Vagina (tissue), 2 donors: ENCODE results near the gene ENTPD2. TPM values are rescaled to one million over a fixed set of nuclear protein-coding genes. Genes with fewer than 3 reads are reported as not detected.

Experiments
- DNase-seq, 2 donors: peaks; one replicate each; pipeline ENCODE4 v3.0.0-alpha.2; 2017; ENCODE audit errors: extremely low spot score in 2 of 2
- H3K27ac ChIP-seq: fragments of 200-600 bp; sonication (generic); one replicate; pipeline ENCODE4 v1.5.1; 2019
- H3K27me3 ChIP-seq: fragments of 200-600 bp; sonication (generic); one replicate; pipeline ENCODE4 v1.5.1; 2019
- H3K36me3 ChIP-seq, 2 donors: fragments of 200-600 bp; sonication (generic); one replicate each; pipeline ENCODE4 v1.5.1; 2017 to 2019
- H3K4me1 ChIP-seq: fragments of 200-600 bp; sonication (generic); one replicate; pipeline ENCODE4 v1.5.1; 2019
- H3K4me3 ChIP-seq, 2 donors: fragments of 200-600 bp; sonication (generic); 1 replicate in 1 of 2; 2 replicates in 1 of 2; pipeline ENCODE4 v1.5.1; 2016 to 2019
- H3K9me3 ChIP-seq: fragments of 200-600 bp; sonication (generic); one replicate; pipeline ENCODE4 v1.5.1; 2019
- POLR2A ChIP-seq, 2 donors: fragments of 450-650 bp; IDR thresholded peaks; one replicate each; pipeline ENCODE4 v1.6.1; 2017; ENCODE audit warnings: antibody characterized with exemption in 2 of 2, mild to moderate bottlenecking in 2 of 2, moderate library complexity in 2 of 2
- POLR2AphosphoS5 ChIP-seq, 2 donors: sonication (generic); formaldehyde crosslinking; IDR thresholded peaks; one replicate each; pipeline ENCODE4 v1.9.0; 2017; ENCODE audit warnings: antibody characterized with exemption in 2 of 2, mild to moderate bottlenecking in 2 of 2, low read depth in 1 of 2; ENCODE audit not compliant: insufficient read depth in 1 of 2
- intact Hi-C: fragments of 100-400 bp; cut with DNase I; formaldehyde crosslinking; loops from one replicate; pipeline ENCODE4 v1.15.1; 2023
- total RNA-seq: library from RNA; depleted of rRNA; stranded (reverse); fragments of >200 nt; gene quantifications from one replicate; pipeline ENCODE4 v1.2.3, GENCODE V29; 2016
- TF ChIP-seq, protein P1 (sequence below), 3 experiments: fragments of 450-650 bp in 2 of 3; fragments of 200-600 bp in 1 of 3; sonication (generic) in 1 of 3; IDR thresholded peaks; one replicate each; pipeline ENCODE4 v1.5.1; 2017 to 2019; ENCODE audit warnings: antibody characterized with exemption in 3 of 3, mild to moderate bottlenecking in 2 of 3, moderate library complexity in 2 of 3

Gene ENTPD2
- total RNA-seq, 1 donor from 2014 or later, result 4.9 TPM

DNA sequence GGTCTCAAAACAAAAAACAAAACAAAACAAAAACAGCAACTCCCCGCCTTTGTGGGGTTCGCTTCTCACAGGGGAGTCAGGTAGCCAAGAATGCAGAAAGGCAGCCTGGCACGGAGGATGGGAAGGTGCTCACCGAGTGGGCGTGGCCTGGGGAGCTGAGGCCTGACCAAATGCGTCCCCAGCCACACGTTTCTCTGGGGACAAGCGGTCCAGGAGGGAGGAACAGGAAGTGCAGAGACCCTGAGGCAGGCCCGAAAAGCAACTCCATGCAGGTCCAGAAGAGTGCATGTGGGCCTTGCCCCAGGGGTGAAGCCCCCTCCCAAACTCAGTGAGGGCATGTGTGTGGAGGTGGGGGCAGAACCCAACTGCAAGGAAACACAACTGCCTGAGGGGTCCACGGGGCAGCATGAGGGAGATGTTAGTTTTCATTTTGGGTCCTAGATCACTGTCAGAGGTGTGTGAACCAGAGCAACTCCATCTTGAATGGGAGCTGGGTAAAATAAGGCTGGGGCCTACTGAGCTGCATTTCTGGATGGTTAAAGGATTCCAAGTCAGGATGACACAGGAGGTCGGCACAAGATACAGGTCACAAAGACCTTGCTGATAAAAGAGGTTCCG is 20.9 kb upstream of the ENTPD2 start:
- H3K27ac ChIP-seq, result no peak overlapping the region
- TF ChIP-seq, protein P1, sequence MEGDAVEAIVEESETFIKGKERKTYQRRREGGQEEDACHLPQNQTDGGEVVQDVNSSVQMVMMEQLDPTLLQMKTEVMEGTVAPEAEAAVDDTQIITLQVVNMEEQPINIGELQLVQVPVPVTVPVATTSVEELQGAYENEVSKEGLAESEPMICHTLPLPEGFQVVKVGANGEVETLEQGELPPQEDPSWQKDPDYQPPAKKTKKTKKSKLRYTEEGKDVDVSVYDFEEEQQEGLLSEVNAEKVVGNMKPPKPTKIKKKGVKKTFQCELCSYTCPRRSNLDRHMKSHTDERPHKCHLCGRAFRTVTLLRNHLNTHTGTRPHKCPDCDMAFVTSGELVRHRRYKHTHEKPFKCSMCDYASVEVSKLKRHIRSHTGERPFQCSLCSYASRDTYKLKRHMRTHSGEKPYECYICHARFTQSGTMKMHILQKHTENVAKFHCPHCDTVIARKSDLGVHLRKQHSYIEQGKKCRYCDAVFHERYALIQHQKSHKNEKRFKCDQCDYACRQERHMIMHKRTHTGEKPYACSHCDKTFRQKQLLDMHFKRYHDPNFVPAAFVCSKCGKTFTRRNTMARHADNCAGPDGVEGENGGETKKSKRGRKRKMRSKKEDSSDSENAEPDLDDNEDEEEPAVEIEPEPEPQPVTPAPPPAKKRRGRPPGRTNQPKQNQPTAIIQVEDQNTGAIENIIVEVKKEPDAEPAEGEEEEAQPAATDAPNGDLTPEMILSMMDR (IDR thresholded peaks at IDR 0.05), result no peak
- TF ChIP-seq POLR2AphosphoS5 (IDR thresholded peaks at IDR 0.05; ENCODE audit: insufficient read depth in 1 of 2, low read depth in 1 of 2), result no peak
- TF ChIP-seq POLR2A (IDR thresholded peaks at IDR 0.05), result no peak
- H3K9me3 ChIP-seq, result no peaks in the 10 kb centered on the region
- peaks cover 34% of the 10 kb centered on the region for H3K4me1 ChIP-seq
- intact Hi-C loops, result no loop called here
- H3K27me3 ChIP-seq, result no peaks in the 10 kb centered on the region
- peaks cover 0 to 12% of the 10 kb centered on the region in 2 donors for H3K36me3 ChIP-seq
- no peak overlapping the region for H3K4me3 ChIP-seq
- DNase-seq, result no peak

DNA sequence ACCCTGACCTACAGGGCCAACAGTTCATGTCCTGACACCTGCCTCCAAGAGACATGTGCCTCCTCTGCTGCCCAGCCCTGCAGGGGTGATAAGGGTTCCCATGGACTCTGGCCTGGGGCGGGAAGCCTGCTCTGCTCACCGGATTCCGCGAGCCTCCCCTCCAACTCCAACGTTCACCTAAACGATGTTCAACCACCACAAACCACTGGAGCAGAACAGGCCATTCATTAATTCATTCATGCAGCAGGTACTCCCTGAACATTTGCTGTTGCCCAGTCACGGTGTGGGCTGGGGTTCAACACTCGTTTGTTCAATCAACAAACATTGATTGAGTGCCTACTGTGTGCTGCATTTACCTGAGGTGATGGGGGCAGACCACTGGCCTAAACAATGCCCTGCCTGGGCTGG is 20.1 kb upstream of the ENTPD2 start:
- Histone ChIP-seq H3K36me3 (peaks cover 0 to 4% of the 10 kb centered on the region in 2 donors), H3K4me3 (no peak overlapping the region), H3K9me3 (no peaks in the 10 kb centered on the region), H3K27me3 (no peaks in the 10 kb centered on the region), H3K27ac (no peak overlapping the region), H3K4me1 (peaks cover 32% of the 10 kb centered on the region)
- DNase-seq, result no peak
- intact Hi-C loops, result no loop called here
- TF ChIP-seq, protein P1 (IDR thresholded peaks at IDR 0.05), result no peak
- TF ChIP-seq POLR2A (IDR thresholded peaks at IDR 0.05) (no peak), POLR2AphosphoS5 (IDR thresholded peaks at IDR 0.05; ENCODE audit: insufficient read depth in 1 of 2, low read depth in 1 of 2) (no peak)

DNA sequence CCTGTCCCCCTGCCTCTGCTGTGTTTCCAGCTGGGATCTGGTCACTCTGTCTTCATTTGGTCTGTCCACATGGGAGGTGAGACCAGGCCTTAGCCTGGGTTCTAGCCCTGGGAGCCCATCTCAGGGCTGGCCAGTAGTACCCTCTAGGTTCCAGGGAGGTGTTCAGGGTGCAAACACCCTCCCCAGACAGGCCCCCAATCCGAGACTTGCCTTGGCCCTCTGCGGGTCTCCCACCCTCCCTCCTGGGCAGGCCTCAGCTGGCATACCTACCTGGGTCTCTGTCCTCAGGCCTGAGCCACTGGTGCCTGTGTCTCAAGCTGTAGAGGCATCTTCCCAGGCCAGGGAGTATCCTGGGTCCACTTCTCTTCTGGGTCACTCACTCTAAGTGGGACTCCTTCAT is 17.4 kb upstream of the ENTPD2 start:
- Histone ChIP-seq H3K27ac (no peak overlapping the region), H3K4me3 (no peak overlapping the region), H3K4me1 (peaks cover 14% of the 10 kb centered on the region), H3K36me3 (no peaks in the 10 kb centered on the region), H3K9me3 (no peaks in the 10 kb centered on the region), H3K27me3 (no peaks in the 10 kb centered on the region)
- TF ChIP-seq POLR2A (IDR thresholded peaks at IDR 0.05) (no peak), POLR2AphosphoS5 (IDR thresholded peaks at IDR 0.05; ENCODE audit: insufficient read depth in 1 of 2, low read depth in 1 of 2) (no peak)
- TF ChIP-seq, protein P1 (IDR thresholded peaks at IDR 0.05), result no peak
- DNase-seq, result no peak
- intact Hi-C loops, result no loop called here

DNA sequence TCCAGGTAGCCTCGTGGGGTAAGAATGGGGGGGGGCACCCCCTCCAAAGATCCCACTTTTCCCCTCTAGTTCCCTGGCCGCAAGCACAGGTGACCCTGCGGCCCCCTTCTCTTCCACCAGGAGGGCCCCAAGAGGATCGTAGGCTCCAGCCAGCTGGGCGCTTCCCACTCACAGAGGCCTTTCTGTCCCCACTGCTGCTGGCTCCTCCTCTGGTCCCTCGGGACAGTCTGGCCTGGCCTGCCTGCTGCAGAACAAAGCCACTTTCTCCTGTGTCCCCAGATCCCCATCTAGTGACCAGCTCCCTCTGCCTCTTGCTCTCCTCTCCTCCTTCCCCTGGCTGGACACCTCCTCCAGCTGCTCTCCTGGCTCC is 17.0 kb upstream of the ENTPD2 start:
- H3K4me3 ChIP-seq, result peak overlapping the region; percentile 33 to 44
- no peak for DNase-seq
- H3K27me3 ChIP-seq, result no peaks in the 10 kb centered on the region
- H3K36me3 ChIP-seq, result no peaks in the 10 kb centered on the region
- TF ChIP-seq POLR2AphosphoS5 (IDR thresholded peaks at IDR 0.05; ENCODE audit: insufficient read depth in 1 of 2, low read depth in 1 of 2), result peak in 1 of 2 donors; percentile 27
- no peak for TF ChIP-seq POLR2A (IDR thresholded peaks at IDR 0.05)
- TF ChIP-seq, protein P1 (IDR thresholded peaks at IDR 0.05), result no peak
- intact Hi-C loops, result no loop called here
- peaks cover 14% of the 10 kb centered on the region for H3K4me1 ChIP-seq
- no peaks in the 10 kb centered on the region for H3K9me3 ChIP-seq
- peak overlapping the region; percentile 9 for H3K27ac ChIP-seq

DNA sequence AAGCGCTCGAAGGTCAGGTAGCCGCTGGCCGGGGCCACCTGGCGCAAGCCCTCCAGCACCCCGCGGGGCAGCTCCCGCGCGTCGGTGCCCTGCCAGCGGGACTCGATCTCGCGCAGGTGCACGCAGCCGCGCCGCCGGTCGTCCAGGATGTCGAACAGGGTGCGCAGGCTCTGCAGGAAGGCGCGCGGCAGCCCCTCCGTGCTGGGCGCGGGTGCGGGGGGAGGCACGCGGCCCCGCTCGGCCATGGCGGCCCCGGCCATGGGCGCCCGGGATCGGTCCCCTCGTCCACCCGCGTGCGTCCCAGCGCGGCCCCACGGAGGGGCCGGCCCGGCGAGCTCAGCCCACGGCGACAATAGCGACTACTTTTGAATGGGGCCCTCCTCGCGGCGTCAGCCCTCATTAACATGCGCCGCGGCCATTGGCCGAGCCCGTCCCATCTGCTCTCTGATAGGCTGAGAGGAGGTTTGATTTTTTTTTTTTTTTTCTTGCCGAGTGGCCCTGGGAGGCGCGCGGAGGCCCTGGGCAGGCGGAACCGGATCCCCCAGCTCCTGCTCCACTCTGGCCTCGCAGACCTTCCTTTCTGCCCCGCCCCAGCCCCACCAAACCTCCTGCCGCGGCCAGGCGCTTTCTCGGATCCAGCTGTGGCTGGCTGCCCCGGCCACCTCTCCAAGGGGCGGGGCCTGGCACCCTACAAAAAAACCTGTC is 16.5 kb upstream of the ENTPD2 start, which contains the start of gene SAPCD2:
TSS of gene SAPCD2 (minus strand) at position 357 of the 705 bp plus-strand sequence. CDS start at position 260, 97 bp downstream.
- no peak for DNase-seq
- H3K4me1 ChIP-seq, result peaks cover 14% of the 10 kb centered on the region
- no peaks in the 10 kb centered on the region for H3K9me3 ChIP-seq
- intact Hi-C loops, result no loop called here
- H3K4me3 ChIP-seq, result peak within 1 kb of the TSS; percentile 33 to 44
- TF ChIP-seq POLR2A (IDR thresholded peaks at IDR 0.05) (no peak), POLR2AphosphoS5 (IDR thresholded peaks at IDR 0.05; ENCODE audit: insufficient read depth in 1 of 2, low read depth in 1 of 2) (peak in 1 of 2 donors; percentile 53)
- no peaks in the 10 kb centered on the region for H3K36me3 ChIP-seq
- H3K27ac ChIP-seq, result peak within 1 kb of the TSS; percentile 9
- no peaks in the 10 kb centered on the region for H3K27me3 ChIP-seq
